WI38 (cell line): ENCODE data around the gene PHF21B.

ENCODE experiments used
- H3K4me3 ChIP-seq: 2 replicates; pipeline ENCODE4 v1.5.1; 2011; ENCODE audit warnings: low read depth, mild to moderate bottlenecking, control low read depth, low read length
- CTCF ChIP-seq: IDR thresholded peaks from 2 replicates; pipeline ENCODE4 v1.5.1; 2012; ENCODE audit warnings: low read depth, mild to moderate bottlenecking, control low read depth, low read length

PHF21B gene

GRCh38 chr22:44878483-44879300, 131.1 kb downstream of the PHF21B start:
- TF ChIP-seq CTCF, result no peak
- no peak overlapping the region for H3K4me3 ChIP-seq

- no peak for TF ChIP-seq CTCF
- H3K4me3 ChIP-seq, result no peak overlapping the region
Observed at GRCh38 chr22:44876921-44877320, 132.9 kb downstream of the PHF21B start.

GRCh38 chr22:44871782-44872181, 138.0 kb downstream of the PHF21B start:
- no peak for TF ChIP-seq CTCF
- no peak overlapping the region for H3K4me3 ChIP-seq

- no peak for TF ChIP-seq CTCF
- H3K4me3 ChIP-seq, result no peak overlapping the region
Observed at GRCh38 chr22:44870021-44870420, 139.8 kb downstream of the PHF21B start.

GRCh38 chr22:44869196-44869595, 140.6 kb downstream of the PHF21B start:
- no peak for TF ChIP-seq CTCF
- H3K4me3 ChIP-seq, result no peak overlapping the region

- no peak for TF ChIP-seq CTCF
- H3K4me3 ChIP-seq, result no peak overlapping the region
Observed at GRCh38 chr22:44865193-44866057, 144.4 kb downstream of the PHF21B start.
